ENCODE data around the gene CHIC2. TPM values are rescaled to one million over a fixed set of nuclear protein-coding genes. Genes with fewer than 3 reads are reported as not detected.
A peak's percentile ranks its signal among the peaks of the same experiment; 100 is the strongest.
"Not testable (repeated sequence)": the region's sequence is repeated elsewhere in the genome, so short reads cannot be mapped to it uniquely, and the experiment has no call there.

CHIC2 gene
- 72.5 TPM for total RNA-seq (ENCODE audit: insufficient read depth, low replicate concordance)

- peak; percentile 96 for DNase-seq (ENCODE audit: low spot score)
These were observed at the start of gene CHIC2 for GRCh38 chr4:54064317-54065111. Gene CHIC2 (minus strand): TSS chr4:54064605. CDS start chr4:54064300, 305 bp downstream.

- not testable (repeated sequence) for DNase-seq (ENCODE audit: low spot score)
These were observed 48.8 kb upstream of the CHIC2 start for GRCh38 chr4:54113206-54113605.

GRCh38 chr4:54110019-54110416 is 45.6 kb upstream of the CHIC2 start:
- DNase-seq (ENCODE audit: low spot score), result no peak

- DNase-seq (ENCODE audit: low spot score), result no peak
These were observed 45.0 kb upstream of the CHIC2 start for GRCh38 chr4:54109241-54110018.

- DNase-seq (ENCODE audit: low spot score), result no peak
These were observed 43.7 kb upstream of the CHIC2 start for GRCh38 chr4:54107951-54108748.

- DNase-seq (ENCODE audit: low spot score), result no peak
These were observed 40.5 kb upstream of the CHIC2 start for GRCh38 chr4:54104907-54105306.

- DNase-seq (ENCODE audit: low spot score), result peak; percentile 27
These were observed 38.8 kb upstream of the CHIC2 start for GRCh38 chr4:54103190-54103574.

GRCh38 chr4:54102531-54103106 is 38.2 kb upstream of the CHIC2 start:
- DNase-seq (ENCODE audit: low spot score), result no peak

GRCh38 chr4:54101190-54102041 is 37.0 kb upstream of the CHIC2 start:
- no peak for DNase-seq (ENCODE audit: low spot score)

GRCh38 chr4:54100595-54101189 is 36.3 kb upstream of the CHIC2 start:
- DNase-seq (ENCODE audit: low spot score), result no peak

- DNase-seq (ENCODE audit: low spot score), result no peak
These were observed 35.6 kb upstream of the CHIC2 start, which contains the start of gene GSX2 for GRCh38 chr4:54099748-54100574. Gene GSX2 (plus strand): TSS chr4:54100163. CDS start chr4:54100345, 182 bp downstream.

- DNase-seq (ENCODE audit: low spot score), result no peak
These were observed 34.9 kb upstream of the CHIC2 start for GRCh38 chr4:54099287-54099747.

GRCh38 chr4:54098375-54098774 is 34.0 kb upstream of the CHIC2 start:
- no peak for DNase-seq (ENCODE audit: low spot score)

GRCh38 chr4:54097152-54097551 is 32.7 kb upstream of the CHIC2 start:
- no peak for DNase-seq (ENCODE audit: low spot score)

GRCh38 chr4:54096295-54096962 is 32.0 kb upstream of the CHIC2 start:
- no peak for DNase-seq (ENCODE audit: low spot score)

GRCh38 chr4:54095110-54095825 is 30.9 kb upstream of the CHIC2 start:
- no peak for DNase-seq (ENCODE audit: low spot score)

GRCh38 chr4:54094451-54094850 is 30.0 kb upstream of the CHIC2 start:
- DNase-seq (ENCODE audit: low spot score), result no peak
